ENCODE measurements around the gene MED13L.

MED13L gene

DNA sequence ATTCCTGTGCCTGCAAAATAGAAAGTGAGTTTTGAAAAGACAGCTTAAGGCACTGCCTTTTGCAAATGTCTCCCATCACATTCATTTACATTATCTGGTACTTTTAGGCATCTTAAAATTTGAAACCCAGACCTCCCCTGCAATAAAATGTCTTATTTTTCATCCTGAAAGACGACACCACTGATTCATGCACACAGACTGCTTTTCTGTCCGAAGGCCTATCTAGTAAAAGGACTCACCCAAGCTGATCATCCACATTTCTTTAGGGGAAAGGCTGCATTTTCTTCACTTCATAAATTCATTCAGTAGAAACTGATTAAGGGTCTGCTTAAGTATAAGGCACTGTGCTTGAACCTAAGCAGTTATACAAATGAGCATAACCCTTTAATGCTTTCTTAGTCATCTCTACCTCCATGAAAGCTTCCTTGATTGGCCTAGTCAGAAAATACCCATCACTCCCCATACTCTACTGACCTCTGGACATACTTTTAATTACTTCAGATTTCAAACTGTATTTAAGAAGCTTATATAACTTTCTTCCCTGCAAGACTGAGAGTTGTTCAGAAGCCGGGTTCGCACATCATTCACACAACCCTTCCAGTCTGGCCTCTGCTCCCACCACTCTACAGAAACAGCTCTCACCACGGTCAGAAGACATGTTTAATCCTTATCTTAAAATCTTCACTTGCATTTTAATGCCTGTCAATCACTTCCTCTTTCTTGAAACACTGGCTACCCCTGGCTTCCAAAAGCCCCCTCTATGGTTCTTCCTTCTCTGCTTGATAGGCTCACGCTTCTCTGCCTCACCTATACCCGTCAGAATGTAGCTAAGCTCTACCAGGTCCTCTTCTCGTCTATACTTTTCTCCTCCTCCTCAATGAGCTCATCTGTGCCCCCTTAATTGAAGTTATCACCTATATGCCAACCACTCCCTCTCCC lies 288.6 kb downstream of the MED13L start:
- peak; percentile 61 for ATAC-seq
- TF ChIP-seq TOX (CRISPR knock-in tag; IDR thresholded peaks at IDR 0.05; ENCODE audit: borderline replicate concordance) = no peak
- no peak for TF ChIP-seq ESRRG (CRISPR knock-in tag; IDR thresholded peaks at IDR 0.05)
- no peak for TF ChIP-seq ARNTL (CRISPR knock-in tag; IDR thresholded peaks at IDR 0.05; ENCODE audit: borderline replicate concordance, low read depth)
- no peak for TF ChIP-seq SNAI2 (CRISPR knock-in tag; IDR thresholded peaks at IDR 0.05)
- TF ChIP-seq RARB (CRISPR knock-in tag; IDR thresholded peaks at IDR 0.05) = no peak
- no peak for TF ChIP-seq ZFP3 (CRISPR knock-in tag; IDR thresholded peaks at IDR 0.05)
- TF ChIP-seq ZNF565 (CRISPR knock-in tag; conservative IDR thresholded peaks at IDR 0.05; ENCODE audit: low read depth) = no peak
- no peak for TF ChIP-seq CSDC2 (CRISPR knock-in tag; IDR thresholded peaks at IDR 0.05)
- TF ChIP-seq, protein P1, sequence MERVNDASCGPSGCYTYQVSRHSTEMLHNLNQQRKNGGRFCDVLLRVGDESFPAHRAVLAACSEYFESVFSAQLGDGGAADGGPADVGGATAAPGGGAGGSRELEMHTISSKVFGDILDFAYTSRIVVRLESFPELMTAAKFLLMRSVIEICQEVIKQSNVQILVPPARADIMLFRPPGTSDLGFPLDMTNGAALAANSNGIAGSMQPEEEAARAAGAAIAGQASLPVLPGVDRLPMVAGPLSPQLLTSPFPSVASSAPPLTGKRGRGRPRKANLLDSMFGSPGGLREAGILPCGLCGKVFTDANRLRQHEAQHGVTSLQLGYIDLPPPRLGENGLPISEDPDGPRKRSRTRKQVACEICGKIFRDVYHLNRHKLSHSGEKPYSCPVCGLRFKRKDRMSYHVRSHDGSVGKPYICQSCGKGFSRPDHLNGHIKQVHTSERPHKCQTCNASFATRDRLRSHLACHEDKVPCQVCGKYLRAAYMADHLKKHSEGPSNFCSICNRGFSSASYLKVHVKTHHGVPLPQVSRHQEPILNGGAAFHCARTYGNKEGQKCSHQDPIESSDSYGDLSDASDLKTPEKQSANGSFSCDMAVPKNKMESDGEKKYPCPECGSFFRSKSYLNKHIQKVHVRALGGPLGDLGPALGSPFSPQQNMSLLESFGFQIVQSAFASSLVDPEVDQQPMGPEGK (CRISPR knock-in tag; IDR thresholded peaks at IDR 0.05; ENCODE audit: borderline replicate concordance) = no peak
- no peak for TF ChIP-seq ZFP30 (CRISPR knock-in tag; IDR thresholded peaks at IDR 0.05)
- TF ChIP-seq ZNF70 (CRISPR knock-in tag; IDR thresholded peaks at IDR 0.05) = no peak
- TF ChIP-seq, protein P2, sequence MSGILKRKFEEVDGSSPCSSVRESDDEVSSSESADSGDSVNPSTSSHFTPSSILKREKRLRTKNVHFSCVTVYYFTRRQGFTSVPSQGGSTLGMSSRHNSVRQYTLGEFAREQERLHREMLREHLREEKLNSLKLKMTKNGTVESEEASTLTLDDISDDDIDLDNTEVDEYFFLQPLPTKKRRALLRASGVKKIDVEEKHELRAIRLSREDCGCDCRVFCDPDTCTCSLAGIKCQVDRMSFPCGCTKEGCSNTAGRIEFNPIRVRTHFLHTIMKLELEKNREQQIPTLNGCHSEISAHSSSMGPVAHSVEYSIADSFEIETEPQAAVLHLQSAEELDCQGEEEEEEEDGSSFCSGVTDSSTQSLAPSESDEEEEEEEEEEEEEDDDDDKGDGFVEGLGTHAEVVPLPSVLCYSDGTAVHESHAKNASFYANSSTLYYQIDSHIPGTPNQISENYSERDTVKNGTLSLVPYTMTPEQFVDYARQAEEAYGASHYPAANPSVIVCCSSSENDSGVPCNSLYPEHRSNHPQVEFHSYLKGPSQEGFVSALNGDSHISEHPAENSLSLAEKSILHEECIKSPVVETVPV (CRISPR knock-in tag; IDR thresholded peaks at IDR 0.05) = no peak
- TF ChIP-seq, protein P3, sequence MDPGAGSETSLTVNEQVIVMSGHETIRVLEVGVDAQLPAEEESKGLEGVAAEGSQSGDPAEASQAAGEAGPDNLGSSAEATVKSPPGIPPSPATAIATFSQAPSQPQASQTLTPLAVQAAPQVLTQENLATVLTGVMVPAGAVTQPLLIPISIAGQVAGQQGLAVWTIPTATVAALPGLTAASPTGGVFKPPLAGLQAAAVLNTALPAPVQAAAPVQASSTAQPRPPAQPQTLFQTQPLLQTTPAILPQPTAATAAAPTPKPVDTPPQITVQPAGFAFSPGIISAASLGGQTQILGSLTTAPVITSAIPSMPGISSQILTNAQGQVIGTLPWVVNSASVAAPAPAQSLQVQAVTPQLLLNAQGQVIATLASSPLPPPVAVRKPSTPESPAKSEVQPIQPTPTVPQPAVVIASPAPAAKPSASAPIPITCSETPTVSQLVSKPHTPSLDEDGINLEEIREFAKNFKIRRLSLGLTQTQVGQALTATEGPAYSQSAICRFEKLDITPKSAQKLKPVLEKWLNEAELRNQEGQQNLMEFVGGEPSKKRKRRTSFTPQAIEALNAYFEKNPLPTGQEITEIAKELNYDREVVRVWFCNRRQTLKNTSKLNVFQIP (CRISPR knock-in tag; IDR thresholded peaks at IDR 0.05; ENCODE audit: borderline replicate concordance, low read depth) = no peak
- TF ChIP-seq GLIS3 (CRISPR knock-in tag; IDR thresholded peaks at IDR 0.05) = no peak

DNA sequence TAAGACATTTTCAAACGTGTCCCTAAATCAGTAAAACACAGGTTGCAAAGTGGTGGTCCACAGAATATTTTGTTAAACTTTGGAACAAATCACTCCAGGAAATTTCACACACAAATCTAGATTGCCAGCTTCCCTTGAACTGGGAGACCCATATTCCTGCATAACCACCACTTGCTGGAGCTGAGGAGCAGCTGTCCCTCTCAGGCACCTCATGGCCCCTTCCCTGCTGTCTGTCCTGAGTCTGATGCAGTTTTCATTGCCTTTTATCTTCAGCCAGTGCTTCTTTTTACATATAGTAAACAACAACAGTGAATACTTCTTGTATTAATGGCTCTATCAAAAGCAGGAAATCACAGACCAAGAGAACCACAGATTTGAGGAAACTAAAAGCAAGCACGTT lies 289.3 kb downstream of the MED13L start:
- peak; percentile 36 for ATAC-seq

More for the DNA sequence above, 289.3 kb downstream of the MED13L start:
- TF ChIP-seq TCF4 (CRISPR knock-in tag; IDR thresholded peaks at IDR 0.05; ENCODE audit: borderline replicate concordance) (no peak), RARB (CRISPR knock-in tag; IDR thresholded peaks at IDR 0.05) (no peak), ESRRG (CRISPR knock-in tag; IDR thresholded peaks at IDR 0.05) (no peak), ZFP30 (CRISPR knock-in tag; IDR thresholded peaks at IDR 0.05) (no peak), SNAI2 (CRISPR knock-in tag; IDR thresholded peaks at IDR 0.05) (no peak), GLIS3 (CRISPR knock-in tag; IDR thresholded peaks at IDR 0.05) (no peak), OSR1 (CRISPR knock-in tag; IDR thresholded peaks at IDR 0.05) (no peak), ZNF565 (CRISPR knock-in tag; conservative IDR thresholded peaks at IDR 0.05; ENCODE audit: low read depth) (no peak)
- TF ChIP-seq, protein P4, sequence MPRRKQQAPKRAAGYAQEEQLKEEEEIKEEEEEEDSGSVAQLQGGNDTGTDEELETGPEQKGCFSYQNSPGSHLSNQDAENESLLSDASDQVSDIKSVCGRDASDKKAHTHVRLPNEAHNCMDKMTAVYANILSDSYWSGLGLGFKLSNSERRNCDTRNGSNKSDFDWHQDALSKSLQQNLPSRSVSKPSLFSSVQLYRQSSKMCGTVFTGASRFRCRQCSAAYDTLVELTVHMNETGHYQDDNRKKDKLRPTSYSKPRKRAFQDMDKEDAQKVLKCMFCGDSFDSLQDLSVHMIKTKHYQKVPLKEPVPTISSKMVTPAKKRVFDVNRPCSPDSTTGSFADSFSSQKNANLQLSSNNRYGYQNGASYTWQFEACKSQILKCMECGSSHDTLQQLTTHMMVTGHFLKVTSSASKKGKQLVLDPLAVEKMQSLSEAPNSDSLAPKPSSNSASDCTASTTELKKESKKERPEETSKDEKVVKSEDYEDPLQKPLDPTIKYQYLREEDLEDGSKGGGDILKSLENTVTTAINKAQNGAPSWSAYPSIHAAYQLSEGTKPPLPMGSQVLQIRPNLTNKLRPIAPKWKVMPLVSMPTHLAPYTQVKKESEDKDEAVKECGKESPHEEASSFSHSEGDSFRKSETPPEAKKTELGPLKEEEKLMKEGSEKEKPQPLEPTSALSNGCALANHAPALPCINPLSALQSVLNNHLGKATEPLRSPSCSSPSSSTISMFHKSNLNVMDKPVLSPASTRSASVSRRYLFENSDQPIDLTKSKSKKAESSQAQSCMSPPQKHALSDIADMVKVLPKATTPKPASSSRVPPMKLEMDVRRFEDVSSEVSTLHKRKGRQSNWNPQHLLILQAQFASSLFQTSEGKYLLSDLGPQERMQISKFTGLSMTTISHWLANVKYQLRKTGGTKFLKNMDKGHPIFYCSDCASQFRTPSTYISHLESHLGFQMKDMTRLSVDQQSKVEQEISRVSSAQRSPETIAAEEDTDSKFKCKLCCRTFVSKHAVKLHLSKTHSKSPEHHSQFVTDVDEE (CRISPR knock-in tag; IDR thresholded peaks at IDR 0.05) = no peak
- TF ChIP-seq, protein P3 (CRISPR knock-in tag; IDR thresholded peaks at IDR 0.05; ENCODE audit: borderline replicate concordance, low read depth) = no peak
